ENCODE results near the gene CCDC197.

The CCDC197 gene

GRCh38 chr14:93997082-93997481 is at the start of gene CCDC197:
Gene CCDC197, plus strand, starts transcription at chr14:93997301. Its CDS starts 831 bp downstream, at chr14:93998132.
- no peak for DNase-seq

- DNase-seq = no peak
These were observed 47.5 kb upstream of the CCDC197 start for GRCh38 chr14:93949511-93950075.

- DNase-seq = no peak
These were observed 46.0 kb upstream of the CCDC197 start for GRCh38 chr14:93950948-93951634.

GRCh38 chr14:93951635-93952540 is 45.2 kb upstream of the CCDC197 start:
- no peak for DNase-seq

GRCh38 chr14:93952829-93953228 is 44.3 kb upstream of the CCDC197 start:
- DNase-seq = no peak

GRCh38 chr14:93953263-93953662 is 43.8 kb upstream of the CCDC197 start:
- DNase-seq = no peak

GRCh38 chr14:93953739-93954515 is 43.2 kb upstream of the CCDC197 start:
- DNase-seq = no peak

GRCh38 chr14:93954516-93954830 is 42.6 kb upstream of the CCDC197 start:
- no peak for DNase-seq

- DNase-seq = peak; percentile 55
These were observed 41.9 kb upstream of the CCDC197 start for GRCh38 chr14:93954900-93955849.

GRCh38 chr14:93955850-93956481 is 41.1 kb upstream of the CCDC197 start:
- no peak for DNase-seq

- DNase-seq = no peak
These were observed 40.4 kb upstream of the CCDC197 start for GRCh38 chr14:93956514-93957332.

- DNase-seq = no peak
These were observed 39.8 kb upstream of the CCDC197 start for GRCh38 chr14:93957333-93957710.

GRCh38 chr14:93957751-93958566 is 39.1 kb upstream of the CCDC197 start:
- no peak for DNase-seq

- no peak for DNase-seq
These were observed 38.4 kb upstream of the CCDC197 start for GRCh38 chr14:93958567-93959238.

- peak; percentile 89 for DNase-seq
These were observed 37.6 kb upstream of the CCDC197 start for GRCh38 chr14:93959239-93960107.

GRCh38 chr14:93960108-93960475 is 37.0 kb upstream of the CCDC197 start:
- no peak for DNase-seq

GRCh38 chr14:93960774-93961438 is 36.2 kb upstream of the CCDC197 start:
- no peak for DNase-seq

All from activated effector memory CD4-positive, alpha-beta T cell treated with Interleukin-2 at 50 U/mL for 16 hours (primary cell).